IPS DF 6.9 (cell line): Measurements from ENCODE around the gene SCEL.

ENCODE experiments used
- DNase-seq: peaks from one replicate; pipeline ENCODE4 v3.0.0-alpha.2; 2013; ENCODE audit warnings: low read depth, low spot score
- H3K27ac ChIP-seq: one replicate; pipeline ENCODE4 v1.5.1; 2013; ENCODE audit warnings: low read length, control low read depth
- H3K27me3 ChIP-seq: 2 replicates; pipeline ENCODE4 v1.6.1; 2013; ENCODE audit warnings: mild to moderate bottlenecking, low read length; ENCODE audit not compliant: control insufficient read depth, insufficient read depth
- H3K36me3 ChIP-seq: 2 replicates; pipeline ENCODE4 v1.6.1; 2013; ENCODE audit warnings: low read length; ENCODE audit not compliant: control insufficient read depth, insufficient read depth
- H3K4me1 ChIP-seq: 2 replicates; pipeline ENCODE4 v1.6.1; 2013; ENCODE audit warnings: low read length; ENCODE audit not compliant: control insufficient read depth, insufficient read depth
- H3K4me3 ChIP-seq: 2 replicates; pipeline ENCODE4 v1.5.1; 2013; ENCODE audit warnings: mild to moderate bottlenecking, low read length
- H3K9me3 ChIP-seq: 2 replicates; pipeline ENCODE4 v1.6.1; 2013; ENCODE audit warnings: low read length, inconsistent platforms; ENCODE audit not compliant: control insufficient read depth, insufficient read depth
- WGBS: extraction: QIAGEN DNeasy Blood & Tissue Kit; methylation state at CpG from one replicate; pipeline ENCODE4 v1.1.7; 2013; ENCODE audit warnings: mixed read lengths, missing lambda C conversion rate; ENCODE audit not compliant: insufficient read length, insufficient coverage; 5-methylcytosine and 5-hydroxymethylcytosine counted together

Gene SCEL

GRCh38 chr13:77563111-77563510, 27.6 kb downstream of the SCEL start:
- no peak overlapping the region for H3K27ac ChIP-seq
- H3K9me3 ChIP-seq: no peaks in the 10 kb centered on the region
- no peaks in the 10 kb centered on the region for H3K36me3 ChIP-seq
- H3K4me3 ChIP-seq: no peak overlapping the region
- WGBS: no CpG with 5 or more reads among the region's 1 CpG
- no peaks in the 10 kb centered on the region for H3K4me1 ChIP-seq
- H3K27me3 ChIP-seq: no peaks in the 10 kb centered on the region
- no peak for DNase-seq

- H3K27me3 ChIP-seq: no peaks in the 10 kb centered on the region
- DNase-seq: no peak
Observed at GRCh38 chr13:77565635-77566034, 30.1 kb downstream of the SCEL start.

GRCh38 chr13:77571956-77572355, 36.5 kb downstream of the SCEL start:
- Histone ChIP-seq H3K4me3 (no peak overlapping the region), H3K36me3 (no peaks in the 10 kb centered on the region), H3K9me3 (no peaks in the 10 kb centered on the region), H3K27ac (no peak overlapping the region), H3K4me1 (no peaks in the 10 kb centered on the region), H3K27me3 (no peaks in the 10 kb centered on the region)
- DNase-seq: no peak
- no CpG with 5 or more reads among the region's 5 CpGs for WGBS

More at GRCh38 chr13:77565635-77566034, 30.1 kb downstream of the SCEL start:
- Histone ChIP-seq H3K9me3 (no peaks in the 10 kb centered on the region), H3K4me1 (no peaks in the 10 kb centered on the region), H3K27ac (no peak overlapping the region), H3K4me3 (no peak overlapping the region), H3K36me3 (no peaks in the 10 kb centered on the region)
- no CpG with 5 or more reads among the region's 2 CpGs for WGBS

- Histone ChIP-seq H3K36me3 (no peaks in the 10 kb centered on the region), H3K27me3 (no peaks in the 10 kb centered on the region), H3K27ac (no peak overlapping the region), H3K4me3 (no peak overlapping the region), H3K4me1 (no peaks in the 10 kb centered on the region), H3K9me3 (no peaks in the 10 kb centered on the region)
- no CpG with 5 or more reads among the region's 3 CpGs for WGBS
- DNase-seq: no peak
Observed at GRCh38 chr13:77574096-77574495, 38.6 kb downstream of the SCEL start.

- Histone ChIP-seq H3K27me3 (no peaks in the 10 kb centered on the region), H3K9me3 (no peaks in the 10 kb centered on the region), H3K27ac (no peak overlapping the region), H3K4me1 (no peaks in the 10 kb centered on the region), H3K4me3 (no peak overlapping the region), H3K36me3 (no peaks in the 10 kb centered on the region)
- no peak for DNase-seq
- WGBS: no CpG with 5 or more reads among the region's 2 CpGs
Observed at GRCh38 chr13:77579959-77580358, 44.5 kb downstream of the SCEL start.

- no peak for DNase-seq
- Histone ChIP-seq H3K9me3 (no peaks in the 10 kb centered on the region), H3K4me3 (no peak overlapping the region), H3K27ac (no peak overlapping the region), H3K4me1 (no peaks in the 10 kb centered on the region), H3K36me3 (no peaks in the 10 kb centered on the region), H3K27me3 (no peaks in the 10 kb centered on the region)
- WGBS: no CpG with 5 or more reads among the region's 1 CpG
Observed at GRCh38 chr13:77580748-77581147, 45.2 kb downstream of the SCEL start.

- no peaks in the 10 kb centered on the region for H3K4me1 ChIP-seq
- DNase-seq: no peak
- no peaks in the 10 kb centered on the region for H3K9me3 ChIP-seq
- WGBS: no CpG with 5 or more reads among the region's 3 CpGs
- H3K4me3 ChIP-seq: no peak overlapping the region
- H3K36me3 ChIP-seq: no peaks in the 10 kb centered on the region
- H3K27me3 ChIP-seq: no peaks in the 10 kb centered on the region
- no peak overlapping the region for H3K27ac ChIP-seq
Observed at GRCh38 chr13:77583581-77583980, 48.1 kb downstream of the SCEL start.

GRCh38 chr13:77584106-77584505, 48.6 kb downstream of the SCEL start:
- H3K27me3 ChIP-seq: no peaks in the 10 kb centered on the region
- DNase-seq: no peak
- H3K36me3 ChIP-seq: no peaks in the 10 kb centered on the region
- WGBS: no CpG with 5 or more reads among the region's 7 CpGs
- H3K4me1 ChIP-seq: no peaks in the 10 kb centered on the region
- H3K4me3 ChIP-seq: no peak overlapping the region
- H3K9me3 ChIP-seq: no peaks in the 10 kb centered on the region
- no peak overlapping the region for H3K27ac ChIP-seq

- Histone ChIP-seq H3K4me3 (no peak overlapping the region), H3K9me3 (no peaks in the 10 kb centered on the region), H3K4me1 (no peaks in the 10 kb centered on the region), H3K36me3 (no peaks in the 10 kb centered on the region), H3K27me3 (no peaks in the 10 kb centered on the region), H3K27ac (no peak overlapping the region)
- no peak for DNase-seq
- no CpG with 5 or more reads among the region's 2 CpGs for WGBS
Observed at GRCh38 chr13:77595166-77595810, 59.8 kb downstream of the SCEL start.

GRCh38 chr13:77596777-77597176, 61.3 kb downstream of the SCEL start:
- no CpG with 5 or more reads among the region's 1 CpG for WGBS
- DNase-seq: no peak
- no peaks in the 10 kb centered on the region for H3K9me3 ChIP-seq
- H3K4me1 ChIP-seq: no peaks in the 10 kb centered on the region
- no peaks in the 10 kb centered on the region for H3K27me3 ChIP-seq
- no peaks in the 10 kb centered on the region for H3K36me3 ChIP-seq
- no peak overlapping the region for H3K4me3 ChIP-seq
- H3K27ac ChIP-seq: no peak overlapping the region

- no CpG with 5 or more reads among the region's 2 CpGs for WGBS
- H3K9me3 ChIP-seq: no peaks in the 10 kb centered on the region
- H3K27ac ChIP-seq: no peak overlapping the region
- no peak overlapping the region for H3K4me3 ChIP-seq
- no peaks in the 10 kb centered on the region for H3K27me3 ChIP-seq
- no peak for DNase-seq
- no peaks in the 10 kb centered on the region for H3K36me3 ChIP-seq
- no peaks in the 10 kb centered on the region for H3K4me1 ChIP-seq
Observed at GRCh38 chr13:77599351-77599750, 63.8 kb downstream of the SCEL start.
